ENCODE measurements around the gene SMAD7.

DNA sequence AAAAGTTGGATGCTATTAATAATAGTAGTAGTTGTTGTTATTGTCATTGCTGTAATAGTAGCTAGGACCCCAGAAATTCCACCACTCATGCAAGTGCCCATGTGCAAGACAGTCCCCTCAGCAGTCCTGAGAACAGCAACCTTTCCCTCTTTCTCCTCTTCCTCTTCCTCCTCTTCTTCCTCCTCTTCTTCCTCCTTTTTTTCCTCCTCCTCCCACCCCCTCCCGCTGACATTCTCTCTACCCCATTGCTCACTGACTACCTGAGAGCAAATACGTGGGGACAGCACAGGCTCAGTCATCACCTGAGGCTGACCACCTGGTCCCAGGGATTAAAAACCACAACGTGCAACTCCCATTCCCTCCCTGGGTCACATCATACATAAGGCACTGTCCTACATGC, 41.8 kb downstream of the SMAD7 start:
- no peak for TF ChIP-seq CTCF (IDR thresholded peaks at IDR 0.05)
- no peak for TF ChIP-seq POLR2A (IDR thresholded peaks at IDR 0.05)
